CD4-positive, CD25-positive, alpha-beta regulatory T cell (primary cell): ENCODE measurements around the gene TGFB1. TPM values are rescaled to one million over a fixed set of nuclear protein-coding genes. Genes with fewer than 3 reads are reported as not detected.
A peak's percentile ranks its signal among the peaks of the same experiment; 100 is the strongest.

Source experiments
- ATAC-seq, 2 donors: fragments of 150-1000 bp; cut with Tn5 transposase; one replicate each; pipeline ENCODE4 v1.10.0; 2021; ENCODE audit warnings: low read depth in 2 of 2, moderate number of reproducible peaks in 2 of 2, moderate library complexity in 1 of 2
- DNase-seq, 3 donors: peaks; one replicate each; pipeline versions ENCODE4 v3.0.0 to v3.0.0-alpha.2; 2012 to 2022; ENCODE audit warnings: mixed read lengths in 1 of 3
- H3K27ac ChIP-seq: one replicate; pipeline ENCODE4 v1.7.0; 2013; ENCODE audit warnings: mild to moderate bottlenecking, low read length; ENCODE audit not compliant: insufficient read depth, poor library complexity, severe bottlenecking
- H3K27me3 ChIP-seq: one replicate; pipeline ENCODE4 v1.7.0; 2013; ENCODE audit warnings: low read length; ENCODE audit not compliant: control insufficient read depth, insufficient read depth
- H3K36me3 ChIP-seq: one replicate; pipeline ENCODE4 v1.7.0; 2013; ENCODE audit warnings: mild to moderate bottlenecking, low read length, moderate library complexity; ENCODE audit not compliant: control insufficient read depth, insufficient read depth
- H3K4me1 ChIP-seq: 2 replicates; pipeline ENCODE4 v1.7.0; 2013; ENCODE audit warnings: mild to moderate bottlenecking, low read length; ENCODE audit not compliant: insufficient read depth, control insufficient read depth, poor library complexity, severe bottlenecking
- H3K4me3 ChIP-seq: one replicate; pipeline ENCODE4 v1.7.0; 2013; ENCODE audit warnings: low read depth, mild to moderate bottlenecking, low read length, moderate library complexity
- H3K9me3 ChIP-seq, 2 experiments: 1 replicate in 1 of 2; 2 replicates in 1 of 2; pipeline ENCODE4 v1.7.0; 2013; ENCODE audit warnings: low read length in 2 of 2, mild to moderate bottlenecking in 1 of 2, moderate library complexity in 1 of 2; ENCODE audit not compliant: control insufficient read depth in 2 of 2
- H3K27ac Mint-ChIP-seq, 3 donors: one replicate each; pipeline ENCODE4 v1.8.0; 2020 to 2022; ENCODE audit warnings: mild to moderate bottlenecking in 3 of 3, mixed read lengths in 3 of 3, moderate library complexity in 2 of 3
- H3K27me3 Mint-ChIP-seq: one replicate; pipeline ENCODE4 v1.8.0; 2022; ENCODE audit warnings: mild to moderate bottlenecking, mixed read lengths
- H3K36me3 Mint-ChIP-seq: one replicate; pipeline ENCODE4 v1.8.0; 2020; ENCODE audit warnings: mixed read lengths
- H3K4me1 Mint-ChIP-seq, 4 donors: one replicate each; pipeline ENCODE4 v1.8.0; 2020 to 2022; ENCODE audit warnings: mixed read lengths in 4 of 4, mild to moderate bottlenecking in 1 of 4
- H3K4me3 Mint-ChIP-seq, 4 donors: one replicate each; pipeline ENCODE4 v1.8.0; 2020 to 2022; ENCODE audit warnings: mild to moderate bottlenecking in 4 of 4, mixed read lengths in 4 of 4, moderate library complexity in 3 of 4
- H3K9me3 Mint-ChIP-seq, 7 donors: one replicate each; pipeline ENCODE4 v1.8.0; 2020 to 2022; ENCODE audit warnings: mixed read lengths in 7 of 7, mild to moderate bottlenecking in 3 of 7, moderate library complexity in 2 of 7
- polyA plus RNA-seq, 4 donors: library from polyadenylated mRNA; unstranded; fragments of 300-500 nt; fragmentation: Illumina TruSeq; gene quantifications; one replicate each; pipeline ENCODE4 v1.2.3, GENCODE V29; 2021
- total RNA-seq: library from RNA; stranded (reverse); gene quantifications from one replicate; pipeline ENCODE4 v1.2.3, GENCODE V29; 2022

The TGFB1 gene
- total and polyA plus RNA-seq, 5 donors from 2014 or later, result 31.6 to 414 (median 48.2) TPM

DNA sequence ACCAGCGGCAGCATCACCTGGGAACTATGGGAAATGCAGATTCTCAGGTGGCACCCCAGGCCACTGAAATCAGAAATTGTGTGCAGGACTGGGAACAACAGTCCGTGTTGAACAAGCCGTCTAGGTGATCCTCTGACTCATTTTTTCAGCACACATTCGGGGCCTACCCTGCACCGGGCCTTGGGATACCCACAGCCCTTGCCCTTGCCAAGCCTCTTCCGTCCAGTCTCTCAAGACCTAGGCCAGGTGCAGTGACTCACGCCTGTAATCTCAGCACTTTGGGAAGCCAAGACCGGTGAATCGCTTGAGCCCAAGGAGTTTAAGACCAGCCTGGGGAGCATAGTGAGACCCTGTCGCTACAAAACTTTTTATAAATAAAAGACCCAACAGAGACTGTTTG lies 18.3 kb downstream of the TGFB1 start:
- Mint-ChIP-seq H3K4me3 (no peak overlapping the region), H3K27me3 (peaks cover 4% of the 10 kb centered on the region), H3K4me1 (peaks cover 7 to 50% (median 23%) of the 10 kb centered on the region in 4 donors), H3K36me3 (peaks cover 37% of the 10 kb centered on the region), H3K27ac (no peak overlapping the region), H3K9me3 (peaks cover 0 to 2% (median 0%) of the 10 kb centered on the region in 7 donors)
- no peak for DNase-seq
- ATAC-seq, result no peak
- Histone ChIP-seq H3K4me3 (no peak overlapping the region), H3K4me1 (peaks cover 15% of the 10 kb centered on the region), H3K27me3 (no peaks in the 10 kb centered on the region), H3K9me3 (no peaks in the 10 kb centered on the region), H3K36me3 (peaks cover 84% of the 10 kb centered on the region), H3K27ac (no peak overlapping the region)

DNA sequence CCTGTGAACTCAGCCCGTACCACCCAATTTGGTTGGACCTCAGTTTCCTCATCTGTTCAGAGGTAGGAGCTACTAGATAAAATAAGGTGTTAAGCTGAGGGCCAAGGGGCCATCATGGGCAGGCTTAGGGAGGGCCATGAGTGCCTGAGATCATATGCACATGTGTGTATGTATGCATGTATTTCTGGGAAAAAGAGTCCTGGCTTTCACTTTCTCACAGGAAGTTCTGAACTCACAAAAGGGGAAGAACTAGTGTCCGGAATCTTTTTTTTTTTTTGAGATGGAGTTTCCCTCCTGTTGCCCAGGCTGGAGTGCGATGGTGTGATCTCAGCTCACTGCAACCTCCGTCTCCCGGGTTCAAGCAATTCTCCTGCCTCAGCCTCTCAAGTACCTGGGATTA lies 18.9 kb downstream of the TGFB1 start:
- Mint-ChIP-seq H3K4me1 (peaks cover 10 to 51% (median 23%) of the 10 kb centered on the region in 4 donors), H3K36me3 (peaks cover 38% of the 10 kb centered on the region), H3K27ac (no peak overlapping the region), H3K9me3 (peaks cover 0 to 2% (median 0%) of the 10 kb centered on the region in 7 donors), H3K27me3 (peaks cover 4% of the 10 kb centered on the region), H3K4me3 (no peak overlapping the region)
- H3K4me1 ChIP-seq, result peaks cover 21% of the 10 kb centered on the region
- H3K4me3 ChIP-seq, result no peak overlapping the region
- DNase-seq (no peak), ATAC-seq (no peak)
- H3K27me3 ChIP-seq, result no peaks in the 10 kb centered on the region
- peaks cover 82% of the 10 kb centered on the region for H3K36me3 ChIP-seq
- H3K27ac ChIP-seq, result no peak overlapping the region
- H3K9me3 ChIP-seq, result no peaks in the 10 kb centered on the region

DNA sequence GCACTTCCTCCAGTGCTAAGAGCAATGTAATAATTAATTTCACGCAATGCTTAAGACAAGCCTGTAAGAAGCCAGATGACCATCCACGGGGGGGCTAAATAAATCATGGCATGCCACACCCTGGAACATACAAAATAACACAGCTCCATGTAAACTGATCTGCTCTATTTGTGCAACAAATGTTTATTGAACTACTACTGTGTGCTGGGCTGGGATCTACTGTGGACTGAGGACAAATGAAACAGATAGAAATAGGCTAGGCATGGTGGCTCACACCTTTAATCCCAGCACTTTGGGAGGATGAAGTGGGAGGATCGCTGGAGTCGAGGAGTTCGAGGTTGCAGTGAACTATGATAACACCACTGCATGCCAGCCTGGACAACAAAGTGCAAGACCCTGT lies 21.3 kb downstream of the TGFB1 start:
- Mint-ChIP-seq H3K4me1 (peaks cover 15 to 58% (median 30%) of the 10 kb centered on the region in 4 donors), H3K9me3 (peaks cover 0 to 2% (median 0%) of the 10 kb centered on the region in 7 donors), H3K27me3 (peaks cover 4% of the 10 kb centered on the region), H3K27ac (peak overlapping the region in 2 of 3 donors; percentile 69 to 82), H3K36me3 (peaks cover 33% of the 10 kb centered on the region), H3K4me3 (no peak overlapping the region)
- Histone ChIP-seq H3K4me1 (peaks cover 40% of the 10 kb centered on the region), H3K27ac (peak overlapping the region; percentile 15), H3K9me3 (no peaks in the 10 kb centered on the region), H3K4me3 (no peak overlapping the region), H3K36me3 (peaks cover 65% of the 10 kb centered on the region), H3K27me3 (no peaks in the 10 kb centered on the region)
- DNase-seq (no peak), ATAC-seq (no peak)

DNA sequence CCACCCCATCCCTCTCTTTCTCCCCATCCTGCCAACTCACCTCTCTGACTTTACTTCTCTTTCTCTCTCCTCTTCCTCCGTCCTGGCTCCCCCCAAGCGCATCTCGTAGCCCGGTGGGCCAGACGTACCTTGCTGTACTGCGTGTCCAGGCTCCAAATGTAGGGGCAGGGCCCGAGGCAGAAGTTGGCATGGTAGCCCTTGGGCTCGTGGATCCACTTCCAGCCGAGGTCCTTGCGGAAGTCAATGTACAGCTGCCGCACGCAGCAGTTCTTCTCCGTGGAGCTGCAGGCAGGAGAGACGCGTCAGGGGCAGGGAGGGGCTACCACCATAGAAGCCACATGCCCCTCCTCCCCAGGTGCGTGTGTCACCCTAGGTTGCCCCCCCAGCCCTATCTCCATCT lies 21.7 kb downstream of the TGFB1 start:
- H3K27ac Mint-ChIP-seq, result peak overlapping the region in 1 of 3 donors; percentile 97
- H3K36me3 Mint-ChIP-seq, result peaks cover 32% of the 10 kb centered on the region
- peaks cover 4% of the 10 kb centered on the region for H3K27me3 Mint-ChIP-seq
- peaks cover 0 to 2% (median 0%) of the 10 kb centered on the region in 7 donors for H3K9me3 Mint-ChIP-seq
- Histone ChIP-seq H3K4me1 (peaks cover 45% of the 10 kb centered on the region), H3K27me3 (no peaks in the 10 kb centered on the region), H3K27ac (peak overlapping the region; percentile 15), H3K4me3 (no peak overlapping the region), H3K36me3 (peaks cover 60% of the 10 kb centered on the region), H3K9me3 (no peaks in the 10 kb centered on the region)
- no peak overlapping the region for H3K4me3 Mint-ChIP-seq
- DNase-seq, result no peak
- ATAC-seq, result no peak
- H3K4me1 Mint-ChIP-seq, result peaks cover 16 to 60% (median 32%) of the 10 kb centered on the region in 4 donors

DNA sequence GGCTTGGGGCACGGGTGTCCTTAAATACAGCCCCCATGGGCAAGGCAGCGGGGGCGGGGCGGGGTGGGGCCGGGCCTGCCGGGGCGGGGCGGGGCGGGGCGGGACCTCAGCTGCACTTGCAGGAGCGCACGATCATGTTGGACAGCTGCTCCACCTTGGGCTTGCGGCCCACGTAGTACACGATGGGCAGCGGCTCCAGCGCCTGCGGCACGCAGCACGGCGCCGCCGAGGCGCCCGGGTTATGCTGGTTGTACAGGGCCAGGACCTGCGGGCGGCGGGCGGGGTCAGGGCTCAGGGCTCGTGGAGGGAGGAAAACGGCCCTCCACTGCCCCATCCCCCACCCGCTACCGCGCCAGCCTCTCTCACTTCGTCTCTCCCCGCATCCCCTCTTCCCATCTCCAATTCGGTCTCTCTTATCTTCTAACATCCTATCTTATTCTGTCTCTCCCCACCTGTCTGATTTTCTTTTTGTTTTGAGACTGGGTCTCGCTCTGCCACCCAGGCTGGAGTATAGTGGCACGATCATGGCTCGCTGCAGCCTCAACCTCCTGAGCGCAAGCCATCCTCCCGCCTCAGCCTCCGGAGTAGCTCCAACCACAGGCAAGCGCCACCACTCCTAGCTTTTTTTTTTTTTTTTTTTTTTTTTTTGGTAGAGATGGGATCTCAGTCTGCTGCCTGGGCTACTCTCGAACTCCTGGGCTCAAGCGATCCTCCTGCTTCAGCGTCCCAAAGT lies 22.6 kb downstream of the TGFB1 start:
- H3K4me1 ChIP-seq, result peaks cover 54% of the 10 kb centered on the region
- no peak for ATAC-seq
- Mint-ChIP-seq H3K27me3 (peaks cover 4% of the 10 kb centered on the region), H3K9me3 (peaks cover 0 to 2% (median 0%) of the 10 kb centered on the region in 7 donors), H3K36me3 (peaks cover 32% of the 10 kb centered on the region), H3K4me1 (peaks cover 19 to 64% (median 38%) of the 10 kb centered on the region in 4 donors), H3K4me3 (peak overlapping the region in 3 of 4 donors; percentile 12 to 84 (median 66)), H3K27ac (peak overlapping the region in 2 of 3 donors; percentile 80 to 97)
- H3K27me3 ChIP-seq, result no peaks in the 10 kb centered on the region
- DNase-seq, result no peak
- no peak overlapping the region for H3K4me3 ChIP-seq
- no peaks in the 10 kb centered on the region for H3K9me3 ChIP-seq
- peaks cover 53% of the 10 kb centered on the region for H3K36me3 ChIP-seq
- no peak overlapping the region for H3K27ac ChIP-seq

DNA sequence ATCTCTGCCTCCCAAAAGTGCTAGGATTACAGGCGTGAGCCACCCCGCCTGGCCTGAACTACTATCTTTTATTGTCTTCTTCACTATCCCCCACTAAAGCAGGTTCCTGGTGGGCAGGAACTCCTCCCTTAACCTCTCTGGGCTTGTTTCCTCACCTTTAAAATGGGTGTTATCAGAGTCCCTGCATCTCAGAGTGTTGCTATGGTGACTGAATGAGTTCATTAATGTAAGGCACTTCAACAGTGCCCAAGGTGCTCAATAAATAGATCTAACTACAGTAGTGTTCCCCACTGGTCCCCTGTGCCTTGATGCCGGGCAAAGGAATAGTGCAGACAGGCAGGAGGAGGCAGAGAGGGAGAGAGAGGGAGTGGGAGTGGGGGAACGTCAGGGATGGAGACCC lies 23.2 kb downstream of the TGFB1 start:
- H3K36me3 ChIP-seq, result peaks cover 47% of the 10 kb centered on the region
- no peak for ATAC-seq
- H3K36me3 Mint-ChIP-seq, result peaks cover 32% of the 10 kb centered on the region

DNA sequence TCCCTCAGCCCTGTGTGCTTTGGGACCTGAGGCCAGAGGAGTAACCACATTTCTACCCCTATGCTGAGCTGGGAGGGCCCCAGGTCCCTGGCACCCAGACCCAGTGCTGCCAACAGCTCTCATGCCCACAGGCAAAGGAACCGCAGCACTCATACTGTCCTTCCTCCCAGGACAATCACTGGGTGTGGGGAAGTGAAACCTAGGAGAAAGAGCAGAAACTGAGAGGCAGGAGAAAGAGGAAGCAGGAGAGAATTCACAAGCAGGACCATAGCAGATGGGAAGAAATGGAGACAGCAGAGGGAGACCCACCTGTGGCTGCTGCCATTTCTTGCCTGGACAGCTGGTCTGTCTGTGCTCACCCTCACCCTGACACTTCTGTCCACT lies 24.9 kb downstream of the TGFB1 start:
- no peaks in the 10 kb centered on the region for H3K27me3 ChIP-seq
- peaks cover 0 to 2% (median 0%) of the 10 kb centered on the region in 7 donors for H3K9me3 Mint-ChIP-seq
- peak overlapping the region; percentile 79 to 88 (median 88) for H3K4me3 Mint-ChIP-seq
- H3K4me1 Mint-ChIP-seq, result peaks cover 19 to 68% (median 43%) of the 10 kb centered on the region in 4 donors
- peaks cover 54% of the 10 kb centered on the region for H3K4me1 ChIP-seq
- H3K27me3 Mint-ChIP-seq, result peaks cover 4% of the 10 kb centered on the region
- peak overlapping the region; percentile 68 for H3K4me3 ChIP-seq
- peak overlapping the region; percentile 85 for H3K27ac ChIP-seq
- H3K9me3 ChIP-seq, result no peaks in the 10 kb centered on the region
- ATAC-seq (no peak), DNase-seq (no peak)
- peaks cover 25% of the 10 kb centered on the region for H3K36me3 Mint-ChIP-seq
- peak overlapping the region; percentile 69 to 96 (median 96) for H3K27ac Mint-ChIP-seq
- peaks cover 39% of the 10 kb centered on the region for H3K36me3 ChIP-seq

More for the DNA sequence above, 23.2 kb downstream of the TGFB1 start:
- peak in 1 of 3 donors; percentile 39 for DNase-seq
- Mint-ChIP-seq H3K9me3 (peaks cover 0 to 2% (median 0%) of the 10 kb centered on the region in 7 donors), H3K4me1 (peaks cover 19 to 63% (median 39%) of the 10 kb centered on the region in 4 donors), H3K27ac (peak overlapping the region; percentile 0 to 60 (median 59)), H3K27me3 (peaks cover 4% of the 10 kb centered on the region), H3K4me3 (peak overlapping the region in 3 of 4 donors; percentile 31 to 72 (median 47))
- Histone ChIP-seq H3K27ac (peak overlapping the region; percentile 19), H3K4me1 (peaks cover 57% of the 10 kb centered on the region), H3K9me3 (no peaks in the 10 kb centered on the region), H3K4me3 (no peak overlapping the region), H3K27me3 (no peaks in the 10 kb centered on the region)
